Endothelial cell of umbilical vein (primary cell): ENCODE measurements around the gene HERPUD1. TPM values are rescaled to one million over a fixed set of nuclear protein-coding genes. Genes with fewer than 3 reads are reported as not detected.

Experiments used
- BruUV-seq: library from RNA; stranded (reverse); fragments of 400-500 nt; replicated peaks from 2 replicates; lab custom pipeline; 2021; lab: Mats Ljungman, UMichigan
- CTCF ChIA-PET: fragments of 300-600, 350-600 bp; sonication (Branson Sonifier 250); formaldehyde crosslinking; loops from one replicate; lab custom pipeline; 2021; ENCODE audit warnings: antibody characterized with exemption, inconsistent platforms; lab: Charles Lee
- POLR2A ChIA-PET: fragments of 300-600, 350-600 bp; sonication (Branson Sonifier 250); formaldehyde crosslinking; loops from one replicate; lab custom pipeline; 2021; ENCODE audit warnings: antibody characterized with exemption, inconsistent platforms; lab: Charles Lee
- DNase-seq: peaks from one replicate; pipeline ENCODE4 v3.0.0-alpha.2; 2011; ENCODE audit warnings: low read depth, low spot score
- FAIRE-seq: peaks from 2 replicates; lab custom pipeline; 2011; peaks lifted over from hg19 to GRCh38; lab: Jason Lieb, UNC
- H2AFZ ChIP-seq: 2 replicates; pipeline ENCODE4 v1.6.0; 2012; ENCODE audit warnings: low read depth, low read length, control low read depth, inconsistent platforms
- H3K27ac ChIP-seq: 2 replicates; pipeline ENCODE4 v1.5.1; 2011; ENCODE audit warnings: low read depth, mild to moderate bottlenecking, control low read depth, low read length, moderate library complexity; ENCODE audit not compliant: insufficient read depth
- H3K27me3 ChIP-seq, 2 experiments: 2 replicates each; pipeline versions ENCODE4 v1.6.0 to v1.6.1; 2011; ENCODE audit warnings: low read length in 2 of 2, mixed read lengths in 1 of 2; ENCODE audit not compliant: control insufficient read depth in 2 of 2, insufficient read depth in 2 of 2
- H3K36me3 ChIP-seq, 2 experiments: 2 replicates in 1 of 2; 3 replicates in 1 of 2; pipeline ENCODE4 v1.5.1; 2011; ENCODE audit warnings: low read length in 2 of 2, mild to moderate bottlenecking in 1 of 2, moderate library complexity in 1 of 2; ENCODE audit not compliant: control insufficient read depth in 2 of 2, insufficient read depth in 2 of 2; ENCODE audit errors: extremely low read depth in 1 of 2
- H3K4me1 ChIP-seq: 3 replicates; pipeline ENCODE4 v1.5.1; 2011; ENCODE audit warnings: mild to moderate bottlenecking, low read length; ENCODE audit not compliant: control insufficient read depth, insufficient read depth; ENCODE audit errors: extremely low read depth
- H3K4me2 ChIP-seq: 2 replicates; pipeline ENCODE4 v1.6.1; 2011; ENCODE audit warnings: low read length, control low read depth, mixed read lengths; ENCODE audit not compliant: insufficient read depth
- H3K4me3 ChIP-seq, 3 experiments: fragments of 200-600 bp in 1 of 3; sonication (generic), shearing (Covaris generic) in 1 of 3; replicated peaks in 1 of 3; 2 replicates each; pipeline ENCODE4 v1.5.1; 2011 to 2016; ENCODE audit warnings: control low read depth in 3 of 3, low read length in 3 of 3, mild to moderate bottlenecking in 2 of 3, inconsistent platforms in 1 of 3, low read depth in 1 of 3, moderate library complexity in 1 of 3; ENCODE audit not compliant: insufficient read depth in 1 of 3
- H3K79me2 ChIP-seq: 2 replicates; pipeline ENCODE4 v1.6.0; 2012; ENCODE audit warnings: low read length, inconsistent platforms; ENCODE audit not compliant: control insufficient read depth, insufficient read depth
- H3K9ac ChIP-seq: replicated peaks from 2 replicates; pipeline ENCODE3; 2011; ENCODE audit warnings: low read length, control low read depth; ENCODE audit not compliant: insufficient read depth; ENCODE audit errors: extremely low read depth
- H3K9me1 ChIP-seq: replicated peaks from 3 replicates; pipeline ENCODE4 v1.6.0; 2011; ENCODE audit warnings: mild to moderate bottlenecking, low read length; ENCODE audit not compliant: control insufficient read depth, insufficient read depth; ENCODE audit errors: extremely low read depth
- H3K9me3 ChIP-seq: replicated peaks from 2 replicates; pipeline ENCODE4 v1.5.1; 2012; ENCODE audit warnings: low read length, inconsistent platforms; ENCODE audit not compliant: control insufficient read depth, insufficient read depth
- H4K20me1 ChIP-seq: replicated peaks from 2 replicates; pipeline ENCODE3; 2011; ENCODE audit warnings: mild to moderate bottlenecking, low read length; ENCODE audit not compliant: control insufficient read depth, insufficient read depth; ENCODE audit errors: extremely low read depth
- CTCF ChIP-seq, 2 donors: IDR thresholded peaks; 1 replicate in 1 of 2; 2 replicates in 1 of 2; pipeline ENCODE4 v1.5.1; 2011; ENCODE audit warnings: low read length in 2 of 2, mild to moderate bottlenecking in 2 of 2, moderate library complexity in 2 of 2, control low read depth in 1 of 2, inconsistent platforms in 1 of 2, low read depth in 1 of 2; ENCODE audit not compliant: insufficient read depth in 1 of 2; ENCODE audit errors: extremely low read depth in 1 of 2
- EZH2 ChIP-seq: IDR thresholded peaks from 2 replicates; pipeline ENCODE4 v1.6.1; 2012; ENCODE audit warnings: borderline replicate concordance, low read depth, mild to moderate bottlenecking, moderate library complexity, low read length, inconsistent platforms; ENCODE audit not compliant: severe bottlenecking
- GATA2 ChIP-seq: IDR thresholded peaks from 2 replicates; pipeline ENCODE4 v1.7.0; 2011; ENCODE audit warnings: low read depth, mild to moderate bottlenecking, moderate library complexity, mixed read lengths, low read length; ENCODE audit not compliant: insufficient read length, insufficient read depth
- JUN ChIP-seq: IDR thresholded peaks from 2 replicates; pipeline ENCODE4 v1.6.1; 2011; ENCODE audit warnings: borderline replicate concordance, low read depth; ENCODE audit not compliant: insufficient read length, insufficient read depth
- MYC ChIP-seq: IDR thresholded peaks from one replicate; pipeline ENCODE4 v1.6.1; 2011; ENCODE audit warnings: mild to moderate bottlenecking, low read depth, low read length
- POLR2AphosphoS5 ChIP-seq: IDR thresholded peaks from 2 replicates; pipeline ENCODE4 v1.6.1; 2012; ENCODE audit warnings: low read depth, mild to moderate bottlenecking, control low read depth, low read length, moderate library complexity; ENCODE audit not compliant: insufficient read depth
- dilution Hi-C: fragments of 300-500 bp; cut with MboI; formaldehyde crosslinking; loops from one replicate; pipeline ENCODE4 v1.15.0; 2019; ENCODE audit warnings: low sequenced_read_pairs; ENCODE audit not compliant: extremely low pct_ligation_motif_present
- intact Hi-C: fragments of 100-400 bp; cut with micrococcal nuclease; formaldehyde crosslinking; loops from one replicate; pipeline ENCODE4 v1.10.0; 2022
- polyA plus RNA-seq, 4 experiments: library from polyadenylated mRNA; depleted of rRNA in 3 of 4; stranded (reverse) in 3 of 4; unstranded in 1 of 4; fragments of >200 nt; gene quantifications; 2 replicates each; pipeline versions ENCODE4 v1.2.1 to v1.2.3, GENCODE V29; 2011 to 2012; ENCODE audit warnings: missing spikeins in 1 of 4
- total RNA-seq: library from RNA; stranded (reverse); gene quantifications from 2 replicates; pipeline ENCODE4 v1.2.3, GENCODE V29; 2021
- TF ChIP-seq, protein P1 (sequence below): IDR thresholded peaks from 2 replicates; pipeline ENCODE4 v1.6.1; 2011; ENCODE audit not compliant: insufficient read depth, insufficient read length

Gene HERPUD1
- total and polyA plus RNA-seq, 2 donors (not counting 3 experiments of a cell fraction or from before 2014, with no cell fraction given): 107 to 109 TPM

GRCh38 chr16:56975714-56976113, 43.8 kb downstream of the HERPUD1 start:
- CTCF ChIA-PET: interaction anchor here (0.5 to 1.4 kb wide), 3 partner anchors 11 to 105 kb away, joined by 3 to 4 read pairs (median 3); no protein-coding TSS in a partner anchor

More at GRCh38 chr16:56975714-56976113, 43.8 kb downstream of the HERPUD1 start:
- BruUV-seq: no TSS peak
- POLR2A ChIA-PET: no interaction called here
- DNase-seq (no peak), FAIRE-seq (no peak)
- intact Hi-C loops: no loop called here
- no peaks in the 10 kb centered on the region for H3K9me1 ChIP-seq
- no peaks in the 10 kb centered on the region for H3K79me2 ChIP-seq
- dilution Hi-C loops: no loop called here
- TF ChIP-seq CTCF (IDR thresholded peaks at IDR 0.05; ENCODE audit: extremely low read depth in 1 of 2, insufficient read depth in 1 of 2, low read depth in 1 of 2, low read length in 2 of 2): no peak
- TF ChIP-seq GATA2: no peak
- TF ChIP-seq JUN: no peak
- TF ChIP-seq, protein P1, sequence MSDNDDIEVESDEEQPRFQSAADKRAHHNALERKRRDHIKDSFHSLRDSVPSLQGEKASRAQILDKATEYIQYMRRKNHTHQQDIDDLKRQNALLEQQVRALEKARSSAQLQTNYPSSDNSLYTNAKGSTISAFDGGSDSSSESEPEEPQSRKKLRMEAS: no peak
- no peak for TF ChIP-seq EZH2
- no peak for TF ChIP-seq MYC
- no peak for TF ChIP-seq POLR2AphosphoS5
- H3K4me3 ChIP-seq: no peak overlapping the region
- H3K4me1 ChIP-seq: no peaks in the 10 kb centered on the region
- no peaks in the 10 kb centered on the region for H4K20me1 ChIP-seq
- no peaks in the 10 kb centered on the region for H3K27me3 ChIP-seq
- no peak overlapping the region for H2AFZ ChIP-seq
- H3K4me2 ChIP-seq: no peak overlapping the region
- H3K9ac ChIP-seq: no peak overlapping the region
- no peaks in the 10 kb centered on the region for H3K36me3 ChIP-seq
- H3K9me3 ChIP-seq: no peaks in the 10 kb centered on the region
- no peak overlapping the region for H3K27ac ChIP-seq
